GM12873 (cell line): Measurements from ENCODE around the gene SNX5.

Source experiments
- TF ChIP-seq, protein P1 (sequence below): IDR thresholded peaks from 2 replicates; pipeline ENCODE4 v1.5.1; 2012; ENCODE audit warnings: low read depth, mild to moderate bottlenecking, moderate library complexity, low read length, control low read depth; ENCODE audit not compliant: insufficient read depth; ENCODE audit errors: missing control alignments

The SNX5 gene

DNA sequence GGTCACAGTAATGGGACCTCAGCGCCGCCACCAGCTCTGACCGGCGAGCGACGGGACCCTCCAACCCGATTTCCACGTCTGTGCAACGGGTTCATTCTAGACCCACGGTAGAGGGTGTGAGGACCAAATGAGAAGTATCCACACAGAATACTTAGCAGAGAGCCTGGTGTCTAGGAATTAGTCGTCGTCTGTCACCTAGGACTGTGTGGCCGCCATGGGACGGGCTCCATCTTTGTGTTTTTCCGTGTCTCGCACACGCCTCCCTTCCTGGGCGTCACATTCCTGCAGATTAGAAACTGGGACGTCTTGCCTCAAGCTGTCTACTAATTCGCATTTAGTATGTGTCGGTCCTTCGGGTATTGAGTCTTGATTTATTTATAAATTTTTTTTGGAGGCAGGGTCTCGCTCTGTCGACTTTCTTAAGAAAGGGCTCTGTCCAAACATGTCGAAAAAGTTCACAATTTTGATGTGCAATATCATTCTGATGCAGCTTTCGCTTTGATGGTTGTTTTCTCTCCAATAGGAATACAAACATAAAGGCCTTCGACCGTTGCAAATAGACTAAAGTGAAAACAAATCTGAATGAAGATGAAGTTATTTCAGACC lies 787 bp upstream of the SNX5 start:
- TF ChIP-seq, protein P1, sequence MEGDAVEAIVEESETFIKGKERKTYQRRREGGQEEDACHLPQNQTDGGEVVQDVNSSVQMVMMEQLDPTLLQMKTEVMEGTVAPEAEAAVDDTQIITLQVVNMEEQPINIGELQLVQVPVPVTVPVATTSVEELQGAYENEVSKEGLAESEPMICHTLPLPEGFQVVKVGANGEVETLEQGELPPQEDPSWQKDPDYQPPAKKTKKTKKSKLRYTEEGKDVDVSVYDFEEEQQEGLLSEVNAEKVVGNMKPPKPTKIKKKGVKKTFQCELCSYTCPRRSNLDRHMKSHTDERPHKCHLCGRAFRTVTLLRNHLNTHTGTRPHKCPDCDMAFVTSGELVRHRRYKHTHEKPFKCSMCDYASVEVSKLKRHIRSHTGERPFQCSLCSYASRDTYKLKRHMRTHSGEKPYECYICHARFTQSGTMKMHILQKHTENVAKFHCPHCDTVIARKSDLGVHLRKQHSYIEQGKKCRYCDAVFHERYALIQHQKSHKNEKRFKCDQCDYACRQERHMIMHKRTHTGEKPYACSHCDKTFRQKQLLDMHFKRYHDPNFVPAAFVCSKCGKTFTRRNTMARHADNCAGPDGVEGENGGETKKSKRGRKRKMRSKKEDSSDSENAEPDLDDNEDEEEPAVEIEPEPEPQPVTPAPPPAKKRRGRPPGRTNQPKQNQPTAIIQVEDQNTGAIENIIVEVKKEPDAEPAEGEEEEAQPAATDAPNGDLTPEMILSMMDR, result no peak

DNA sequence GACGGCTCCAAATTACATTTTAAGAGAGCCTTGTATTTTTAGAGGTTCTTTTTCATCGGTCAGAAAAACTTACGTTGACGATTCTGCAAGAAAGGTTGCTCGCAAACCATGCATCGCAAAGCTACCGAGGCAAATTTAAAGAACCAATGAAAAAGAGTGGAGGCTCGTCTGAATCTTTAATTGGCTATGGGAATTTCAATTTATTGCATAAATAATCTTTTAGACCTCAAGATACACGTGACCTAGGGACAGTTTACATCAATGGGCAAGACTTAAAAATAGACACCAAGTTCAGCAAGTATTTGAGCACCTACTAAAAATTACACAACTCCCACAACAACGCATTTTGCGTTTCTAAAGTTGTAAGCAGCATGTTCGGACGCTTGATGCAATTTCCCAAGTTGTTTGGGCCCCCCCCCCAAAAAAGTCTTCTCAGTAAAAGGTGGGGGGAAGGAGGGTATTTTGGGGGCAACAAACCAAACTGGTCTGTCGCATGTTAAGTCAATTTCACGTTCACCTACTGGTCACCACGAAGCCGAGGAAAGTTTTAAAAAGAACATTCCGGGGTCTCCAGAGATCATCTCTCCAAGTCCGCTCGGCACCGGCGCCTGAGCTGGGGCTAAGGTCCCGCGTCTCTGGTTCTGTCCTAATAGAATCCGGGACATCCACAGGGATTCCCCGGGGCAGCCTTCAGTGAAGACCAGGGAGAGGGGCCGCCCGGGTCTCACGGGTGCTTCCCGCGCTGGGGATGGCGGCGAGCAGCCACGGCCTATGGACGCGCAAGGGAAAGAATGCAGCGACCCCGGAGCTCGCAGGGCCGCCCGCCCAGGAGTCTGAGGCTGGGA lies 851 bp downstream of the SNX5 start:
- TF ChIP-seq, protein P1, result no peak

DNA sequence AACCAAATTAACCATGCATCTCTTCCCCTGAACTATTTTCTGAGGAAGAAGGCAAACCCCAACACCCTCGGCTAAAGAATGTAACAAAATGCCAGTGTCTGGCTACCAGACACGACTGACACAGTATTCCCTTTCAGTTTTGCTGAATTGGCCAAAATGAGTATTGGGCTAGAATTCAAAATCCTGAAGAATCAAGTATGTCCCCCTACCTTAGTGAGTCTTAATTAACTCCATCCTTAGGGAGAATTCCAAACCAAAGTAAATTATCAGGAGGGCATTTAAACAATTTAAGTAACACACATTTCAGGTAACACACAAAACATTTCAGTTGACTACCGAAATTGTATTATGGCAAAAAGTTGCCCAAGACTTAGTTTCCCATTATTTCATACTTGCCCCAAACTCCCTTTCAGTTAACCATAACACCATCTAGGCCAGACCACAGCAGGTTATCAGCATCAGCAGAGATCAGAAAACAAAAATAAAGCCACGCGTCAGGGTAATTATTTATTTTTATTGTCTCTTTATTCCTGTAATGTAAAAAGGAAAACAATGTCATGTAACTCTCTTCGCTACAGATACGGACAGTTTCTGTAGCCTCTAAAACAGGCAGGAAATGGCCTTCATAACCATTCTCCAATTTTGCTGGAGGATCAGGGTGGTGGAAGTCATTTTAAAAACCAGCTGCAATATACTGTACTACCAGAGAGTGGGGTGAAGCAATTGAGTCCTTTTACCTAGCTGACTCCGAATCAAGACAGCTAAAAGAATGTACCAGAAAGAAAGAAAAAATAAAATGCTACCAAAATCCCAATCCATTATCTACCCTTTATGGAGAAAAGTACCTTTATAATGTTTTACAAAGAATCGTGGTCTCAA lies 1.9 kb downstream of the SNX5 start:
- TF ChIP-seq, protein P1, result peak; percentile 44

DNA sequence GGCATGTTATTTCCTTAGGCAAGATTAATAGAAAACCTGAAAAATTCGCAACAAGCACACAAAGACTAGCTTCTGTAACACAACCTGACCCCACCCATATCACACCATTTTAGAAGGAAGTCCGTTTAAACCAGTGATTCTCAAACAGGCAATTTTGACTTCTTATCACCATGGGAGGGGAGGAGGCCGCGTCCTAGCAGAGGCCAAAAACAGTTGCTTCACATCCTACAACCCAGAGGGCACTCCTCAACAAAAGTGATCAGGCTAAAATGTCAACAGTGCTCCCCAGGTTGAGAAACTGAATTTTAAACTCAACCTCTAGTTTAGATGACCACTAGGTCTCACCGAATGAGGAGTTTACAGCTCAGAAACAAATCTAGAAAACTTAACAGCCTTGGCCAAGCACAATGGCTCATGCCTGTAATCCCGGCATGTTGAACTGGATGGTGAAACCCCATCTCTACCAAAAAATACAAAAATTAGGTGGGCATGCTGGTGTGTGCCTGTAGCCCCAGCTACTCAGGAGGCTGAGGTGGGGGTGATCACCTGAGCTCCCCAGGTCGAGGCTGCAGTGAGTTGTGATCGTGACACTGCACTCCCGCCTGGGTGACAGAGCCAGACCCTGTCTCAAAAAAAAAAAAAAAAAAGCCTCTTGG lies 3.4 kb downstream of the SNX5 start:
- TF ChIP-seq, protein P1, result no peak

DNA sequence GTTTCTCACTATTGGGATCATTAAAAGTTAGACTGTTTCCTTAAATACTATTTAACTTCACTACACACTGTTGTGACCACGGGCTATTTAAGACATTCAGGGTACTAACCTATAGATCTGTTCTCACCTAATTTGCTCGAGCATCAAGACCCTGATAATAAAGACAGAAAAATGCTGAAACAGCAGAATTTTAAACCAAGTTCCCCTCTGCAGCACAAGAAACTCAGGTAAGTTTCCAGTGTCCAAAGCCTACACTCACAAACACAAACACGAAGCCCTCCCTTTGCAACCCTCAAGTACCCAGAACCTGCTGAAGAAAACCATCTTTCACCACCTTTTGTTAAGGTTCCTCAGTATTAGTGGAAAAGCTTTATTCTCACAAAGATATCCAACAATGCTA lies 4.0 kb downstream of the SNX5 start:
- TF ChIP-seq, protein P1, result no peak

DNA sequence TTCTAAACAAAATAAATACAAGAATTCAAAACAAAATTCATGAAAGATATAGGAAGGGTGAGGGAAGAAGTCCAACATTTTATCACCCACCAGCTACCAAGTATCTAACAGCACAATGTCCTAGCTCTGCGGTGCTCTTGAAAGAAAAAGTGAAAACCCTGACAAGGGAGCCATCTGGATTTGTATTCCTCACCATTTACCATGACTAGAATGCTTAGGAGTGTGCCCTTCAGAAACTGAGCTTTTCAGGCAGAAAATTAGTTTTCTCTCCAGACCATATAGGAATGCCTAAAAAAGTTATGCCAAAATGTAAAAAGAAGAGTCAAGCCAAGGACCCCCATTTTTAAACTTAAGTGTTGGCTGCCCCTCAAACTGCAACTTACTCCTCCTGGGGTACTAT lies 4.5 kb downstream of the SNX5 start:
- TF ChIP-seq, protein P1, result no peak
